K562 (cell line): ENCODE data around the gene HSF2. TPM values are rescaled to one million over a fixed set of nuclear protein-coding genes. Genes with fewer than 3 reads are reported as not detected.

Source experiments
- ATAC-seq: fragments of 200-7000 bp; cut with Tn5 transposase; 3 replicates; pipeline ENCODE4 v1.9.1; 2020; ENCODE audit warnings: moderate library complexity
- BruUV-seq: library from RNA; stranded (reverse); fragments of 400-500 nt; replicated peaks from 2 replicates; lab custom pipeline; 2021; lab: Mats Ljungman, UMichigan
- CTCF ChIA-PET: fragments of 300-600 bp; formaldehyde crosslinking; extraction: SDS; loops from one replicate; lab custom pipeline; 2021; ENCODE audit warnings: low intra/inter-chr PET ratio; lab: Yijun Ruan, JAX
- POLR2A ChIA-PET: fragments of 300-600, 350-650 bp; sonication (Branson Sonifier 250); formaldehyde crosslinking; extraction: SDS; loops from one replicate; lab custom pipeline; 2021; ENCODE audit warnings: antibody characterized with exemption, inconsistent platforms; lab: Yijun Ruan, JAX
- DNase-seq, 4 experiments: peaks; one replicate each; pipeline versions ENCODE4 v3.0.0 to v3.0.0-alpha.2; 2011 to 2018; ENCODE audit warnings: low spot score in 3 of 4, mixed read lengths in 3 of 4; ENCODE audit errors: extremely low read depth in 1 of 4
- FAIRE-seq: peaks from 2 replicates; lab custom pipeline; 2011; peaks lifted over from hg19 to GRCh38; lab: Jason Lieb, UNC
- H2AFZ ChIP-seq: 2 replicates; pipeline ENCODE4 v1.6.0; 2011; ENCODE audit warnings: low read depth, low read length, control low read depth, inconsistent platforms
- H3K27ac ChIP-seq: fragments of 200-600 bp; 3 replicates; pipeline ENCODE4 v1.8.0; 2011; ENCODE audit warnings: low read depth, mild to moderate bottlenecking, control low read depth, inconsistent platforms, low read length, moderate library complexity, mixed read lengths; ENCODE audit errors: extremely low read depth
- H3K27me3 ChIP-seq, 2 experiments: fragments of 300-600 bp in 1 of 2; 2 replicates in 1 of 2; 3 replicates in 1 of 2; pipeline versions ENCODE4 v1.6.0 to v1.8.0; 2011; ENCODE audit warnings: inconsistent platforms in 2 of 2, low read length in 2 of 2, mild to moderate bottlenecking in 1 of 2, mixed read lengths in 1 of 2, moderate library complexity in 1 of 2; ENCODE audit not compliant: control insufficient read depth in 2 of 2, insufficient read depth in 2 of 2
- H3K36me3 ChIP-seq: fragments of 300-600 bp; 3 replicates; pipeline ENCODE4 v1.8.0; 2011; ENCODE audit warnings: mild to moderate bottlenecking, low read length, inconsistent platforms; ENCODE audit not compliant: control insufficient read depth, insufficient read depth
- H3K4me1 ChIP-seq, 2 experiments: fragments of 200-600 bp in 1 of 2; replicated peaks in 1 of 2; 2 replicates in 1 of 2; 3 replicates in 1 of 2; pipeline versions ENCODE4 v1.5.1 to v1.8.0; 2011; ENCODE audit warnings: inconsistent platforms in 2 of 2, low read length in 2 of 2, mild to moderate bottlenecking in 1 of 2, mixed read lengths in 1 of 2, moderate library complexity in 1 of 2; ENCODE audit not compliant: control insufficient read depth in 2 of 2, insufficient read depth in 2 of 2
- H3K4me2 ChIP-seq: 2 replicates; pipeline ENCODE4 v1.6.1; 2011; ENCODE audit warnings: low read length, control low read depth, inconsistent platforms, mixed read lengths; ENCODE audit not compliant: insufficient read depth
- H3K4me3 ChIP-seq: fragments of 200-600 bp; sonication (generic), shearing (Covaris generic); 2 replicates; pipeline ENCODE4 v1.5.1; 2016; ENCODE audit warnings: control low read depth, inconsistent platforms
- H3K79me2 ChIP-seq: fragments of 200-600 bp; 3 replicates; pipeline ENCODE4 v1.8.0; 2011; ENCODE audit warnings: low read length, inconsistent platforms; ENCODE audit not compliant: control insufficient read depth, insufficient read depth
- H3K9ac ChIP-seq, 2 experiments: 2 replicates each; pipeline versions ENCODE4 v1.6.0 to v1.6.1; 2011; ENCODE audit warnings: low read depth in 2 of 2, low read length in 2 of 2, control low read depth in 1 of 2, inconsistent platforms in 1 of 2, mild to moderate bottlenecking in 1 of 2, mixed read lengths in 1 of 2; ENCODE audit not compliant: insufficient read depth in 1 of 2
- H3K9me1 ChIP-seq: one replicate; pipeline ENCODE4 v1.6.0; 2011; ENCODE audit warnings: inconsistent platforms, mild to moderate bottlenecking, low read length, moderate library complexity; ENCODE audit not compliant: control insufficient read depth, insufficient read depth
- H3K9me3 ChIP-seq: replicated peaks from 2 replicates; pipeline ENCODE4 v1.5.1; 2011; ENCODE audit warnings: low read depth, low read length, inconsistent platforms; ENCODE audit not compliant: control insufficient read depth, insufficient read depth
- H4K20me1 ChIP-seq: replicated peaks from 2 replicates; pipeline ENCODE4 v1.6.1; 2011; ENCODE audit warnings: low read length, inconsistent platforms, mixed read lengths; ENCODE audit not compliant: control insufficient read depth, insufficient read depth
- ATF4 ChIP-seq: fragments of 450-650 bp; formaldehyde crosslinking; IDR thresholded peaks from 2 replicates; pipeline ENCODE4 v1.4.0; 2022; ENCODE audit warnings: mild to moderate bottlenecking, moderate library complexity
- CBX3 ChIP-seq, 2 experiments: IDR thresholded peaks; 1 replicate in 1 of 2; 2 replicates in 1 of 2; pipeline ENCODE4 v1.6.1; 2012; ENCODE audit warnings: inconsistent platforms in 2 of 2, low read length in 2 of 2, borderline replicate concordance in 1 of 2, control low read depth in 1 of 2
- CTCFL ChIP-seq: IDR thresholded peaks from 2 replicates; pipeline ENCODE4 v1.6.1; 2011; ENCODE audit warnings: borderline replicate concordance, low read depth, mild to moderate bottlenecking, moderate library complexity, low read length; ENCODE audit not compliant: insufficient read depth, poor library complexity, severe bottlenecking
- HOMEZ ChIP-seq: fragments of 250-450 bp; sonication (Bioruptor Pico); IDR thresholded peaks from 2 replicates; pipeline ENCODE4 v1.4.0; 2020; ENCODE audit warnings: mild to moderate bottlenecking, moderate library complexity
- KLF6 ChIP-seq: fragments of 250-450 bp; sonication (Bioruptor Pico); IDR thresholded peaks from 2 replicates; pipeline ENCODE4 v1.4.0; 2020; ENCODE audit warnings: mild to moderate bottlenecking, moderate library complexity, borderline replicate concordance
- MECOM ChIP-seq: fragments of 250-450 bp; sonication (Bioruptor Pico); IDR thresholded peaks from 2 replicates; pipeline ENCODE4 v1.8.0; 2022; ENCODE audit warnings: inconsistent platforms
- NFXL1 ChIP-seq: fragments of 450-650 bp; formaldehyde crosslinking; IDR thresholded peaks from 2 replicates; pipeline ENCODE4 v1.4.0; 2021; ENCODE audit warnings: mild to moderate bottlenecking
- SREBF2 ChIP-seq: sonication (generic); formaldehyde crosslinking; IDR thresholded peaks from 2 replicates; pipeline ENCODE4 v1.4.0; 2020; ENCODE audit warnings: mild to moderate bottlenecking, missing genetic modification reagents
- TAF15 ChIP-seq: fragments of 200-400 bp; formaldehyde crosslinking; IDR thresholded peaks from 2 replicates; pipeline ENCODE4 v1.6.1; 2017; ENCODE audit warnings: mild to moderate bottlenecking, low read depth, low read length, moderate library complexity
- TCF3 ChIP-seq: sonication (generic); formaldehyde crosslinking; IDR thresholded peaks from 2 replicates; pipeline ENCODE4 v1.4.0; 2020; ENCODE audit warnings: mild to moderate bottlenecking, missing genetic modification reagents
- TRIM28 ChIP-seq: fragments of 450-650 bp; IDR thresholded peaks from 2 replicates; pipeline ENCODE4 v1.6.1; 2017
- ZNF140 ChIP-seq: fragments of 250-450 bp; sonication (Bioruptor Pico); IDR thresholded peaks from 2 replicates; pipeline ENCODE4 v1.8.0; 2021; ENCODE audit warnings: moderate library complexity, mild to moderate bottlenecking, inconsistent platforms
- ZNF324 ChIP-seq: fragments of 250-450 bp; sonication (Bioruptor Pico); IDR thresholded peaks from 2 replicates; pipeline ENCODE4 v1.4.0; 2020; ENCODE audit warnings: mild to moderate bottlenecking
- ZNF584 ChIP-seq: fragments of 200-800 bp; sonication (Bioruptor generic); IDR thresholded peaks from 2 replicates; pipeline ENCODE4 v1.6.1; 2016; ENCODE audit warnings: low read depth, mild to moderate bottlenecking, missing genetic modification characterization, missing compliant biosample characterization
- ZNF668 ChIP-seq: fragments of 250-450 bp; sonication (Bioruptor Pico); IDR thresholded peaks from 2 replicates; pipeline ENCODE4 v1.8.0; 2022; ENCODE audit warnings: mild to moderate bottlenecking, inconsistent platforms
- ZZZ3 ChIP-seq: fragments of 450-650 bp; IDR thresholded peaks from 2 replicates; pipeline ENCODE4 v1.6.1; 2016; ENCODE audit warnings: antibody characterized with exemption, mild to moderate bottlenecking, moderate library complexity
- WGBS: fragments of 100-300 bp; shearing (Covaris generic); methylation state at CpG from one replicate; pipeline ENCODE4 v1.1.6; 2016; ENCODE audit warnings: low coverage, mixed read lengths; ENCODE audit not compliant: insufficient coverage; ENCODE audit errors: missing lambda C conversion rate; 5-methylcytosine and 5-hydroxymethylcytosine counted together
- in situ Hi-C: fragments of 300-500 bp; cut with MboI; formaldehyde crosslinking; loops from 4 replicates; pipeline ENCODE4 v1.15.0; 2018; ENCODE audit warnings: inconsistent platforms, mixed read lengths
- intact Hi-C: fragments of 100-400 bp; cut with micrococcal nuclease; formaldehyde crosslinking; loops from 2 replicates; pipeline ENCODE4 v1.14.2; 2022
- polyA plus RNA-seq, 8 experiments: library from polyadenylated mRNA; depleted of rRNA in 4 of 8; stranded (reverse) in 5 of 8; unstranded in 3 of 8; fragments of >200 nt; fragmentation: Nextera tagmentation in 2 of 8; fragmentation: Illumina TruSeq in 1 of 8; extraction: Ambion mirVana in 2 of 8; extraction: Trizol in 1 of 8; gene quantifications; 2 replicates each; pipeline versions ENCODE4 v1.2.1 to v1.2.3, GENCODE V29; 2011 to 2014; ENCODE audit warnings: inconsistent platforms in 1 of 8, missing spikeins in 1 of 8
- total RNA-seq, 7 experiments: library from RNA; depleted of rRNA in 6 of 7; stranded (reverse); fragments of >200 nt in 6 of 7; fragmentation: Illumina TruSeq in 2 of 7; extraction: Trizol in 2 of 7; gene quantifications; 2 replicates each; pipeline versions ENCODE4 v1.2.1 to v1.2.3, GENCODE V29; 2011 to 2021; ENCODE audit warnings: low replicate concordance in 1 of 7
- TF ChIP-seq, protein P1 (sequence below): IDR thresholded peaks from 2 replicates; pipeline ENCODE4 v1.6.1; 2012; ENCODE audit warnings: low read depth, low read length, improper control_type of control experiment, borderline replicate concordance

The HSF2 gene
- total and polyA plus RNA-seq, 9 of the 15 experiments (the other 6 are each of a cell fraction or from before 2014, with no cell fraction given) = 19.1 to 73.1 (median 29.2) TPM

DNA sequence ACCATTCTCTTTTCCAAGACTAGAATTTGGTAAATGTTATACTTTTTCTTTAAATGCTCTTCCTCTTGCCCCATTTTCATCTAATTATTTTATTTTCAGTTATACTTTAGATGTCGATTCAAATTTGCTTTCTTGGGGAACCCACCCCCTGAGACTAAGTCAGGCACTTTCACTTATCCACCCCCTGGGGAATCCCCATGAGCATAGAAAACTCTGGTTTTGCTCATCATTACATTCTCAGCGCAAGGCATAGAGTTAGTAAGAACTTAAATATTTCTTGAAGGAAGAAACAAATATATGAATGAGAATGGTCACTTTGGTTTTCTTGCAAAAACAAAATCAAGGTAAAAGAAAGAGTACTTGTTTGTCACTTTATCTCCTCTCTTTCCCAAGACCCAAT is 25.1 kb upstream of the HSF2 start:
- H3K9ac ChIP-seq = no peak overlapping the region
- FAIRE-seq (no peak), ATAC-seq (no peak), DNase-seq (no peak)
- in situ Hi-C loops (no loop called here), intact Hi-C loops (loop anchor here (5.0 to 10.0 kb wide), 2 partner anchors 942 to 1050 kb away; no protein-coding TSS in a partner anchor)
- no peaks in the 10 kb centered on the region for H3K36me3 ChIP-seq
- no peaks in the 10 kb centered on the region for H3K27me3 ChIP-seq
- H3K4me1 ChIP-seq = no peaks in the 10 kb centered on the region
- POLR2A ChIA-PET = no interaction called here
- no peak overlapping the region for H3K4me2 ChIP-seq
- WGBS = 0% methylated on average over 2 of the region's 2 CpGs
- no peak overlapping the region for H3K27ac ChIP-seq
- TF ChIP-seq MECOM (CRISPR knock-in tag) (no peak), KLF6 (CRISPR knock-in tag) (no peak), CBX3 (IDR thresholded peaks at IDR 0.05; ENCODE audit: borderline replicate concordance in 1 of 2, low read length in 2 of 2) (no peak), TCF3 (CRISPR knock-in tag) (no peak), ZZZ3 (no peak), HOMEZ (CRISPR knock-in tag) (no peak), ATF4 (CRISPR knock-in tag) (no peak), ZNF324 (CRISPR knock-in tag) (no peak), TRIM28 (no peak), ZNF140 (CRISPR knock-in tag) (no peak), NFXL1 (CRISPR knock-in tag) (no peak), ZNF668 (CRISPR knock-in tag) (no peak), TAF15 (no peak), SREBF2 (CRISPR knock-in tag) (no peak), CTCFL (no peak), ZNF584 (no peak)
- TF ChIP-seq, protein P1, sequence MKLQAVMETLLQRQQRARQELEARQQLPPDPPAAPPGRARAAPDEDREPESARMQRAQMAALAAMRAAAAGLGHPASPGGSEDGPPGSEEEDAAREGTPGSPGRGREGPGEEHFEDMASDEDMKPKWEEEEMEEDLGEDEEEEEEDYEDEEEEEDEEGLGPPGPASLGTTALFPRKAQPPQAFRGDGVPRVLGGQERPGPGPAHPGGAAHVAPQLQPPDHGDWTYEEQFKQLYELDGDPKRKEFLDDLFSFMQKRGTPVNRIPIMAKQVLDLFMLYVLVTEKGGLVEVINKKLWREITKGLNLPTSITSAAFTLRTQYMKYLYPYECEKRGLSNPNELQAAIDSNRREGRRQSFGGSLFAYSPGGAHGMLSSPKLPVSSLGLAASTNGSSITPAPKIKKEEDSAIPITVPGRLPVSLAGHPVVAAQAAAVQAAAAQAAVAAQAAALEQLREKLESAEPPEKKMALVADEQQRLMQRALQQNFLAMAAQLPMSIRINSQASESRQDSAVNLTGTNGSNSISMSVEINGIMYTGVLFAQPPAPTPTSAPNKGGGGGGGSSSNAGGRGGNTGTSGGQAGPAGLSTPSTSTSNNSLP = no peak
- no peak overlapping the region for H3K4me3 ChIP-seq
- no peaks in the 10 kb centered on the region for H3K9me1 ChIP-seq
- H3K9me3 ChIP-seq = no peaks in the 10 kb centered on the region
- no TSS peak for BruUV-seq
- CTCF ChIA-PET = no interaction called here
- H4K20me1 ChIP-seq = no peaks in the 10 kb centered on the region
- no peak overlapping the region for H2AFZ ChIP-seq
- H3K79me2 ChIP-seq = no peaks in the 10 kb centered on the region
